ENCODE results near the gene STEAP4. TPM values are rescaled to one million over a fixed set of nuclear protein-coding genes. Genes with fewer than 3 reads are reported as not detected.

STEAP4 gene
- total and polyA plus RNA-seq, 2 of the 13 experiments (the other 11 are each of a cell fraction or from before 2014, with no cell fraction given), result not detected

DNA sequence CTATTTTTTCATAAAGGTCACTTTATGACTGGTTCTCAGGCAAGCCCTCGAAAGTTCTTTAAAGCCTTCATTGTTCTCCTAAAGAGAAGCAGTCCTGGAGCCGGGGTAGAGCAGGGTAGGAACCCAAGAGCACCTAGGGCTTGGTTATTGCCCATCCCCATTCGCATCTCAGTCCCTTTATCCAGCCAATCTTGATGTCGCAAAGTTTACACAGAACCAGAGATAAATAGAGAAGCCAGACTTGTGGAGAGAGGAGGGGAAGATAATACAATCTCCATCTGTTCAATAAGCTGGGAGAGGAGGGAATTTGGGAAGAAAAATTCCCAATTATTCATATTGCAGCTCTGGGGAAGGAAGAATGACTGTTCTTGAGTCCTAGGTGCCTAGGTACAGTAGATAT is 80.5 kb downstream of the STEAP4 start (continued):
- TF ChIP-seq FOXA3 (CRISPR knock-in tag; IDR thresholded peaks at IDR 0.05), result peak; percentile 14; the same call in 1 of the 2 replicates
- TF ChIP-seq ZNF34 (CRISPR knock-in tag; IDR thresholded peaks at IDR 0.05; ENCODE audit: borderline replicate concordance), result no peak
- TF ChIP-seq FOXA1 (IDR thresholded peaks at IDR 0.05), result no peak
- TF ChIP-seq FOXA1 (CRISPR knock-in tag; IDR thresholded peaks at IDR 0.05), result peak; percentile 40; the same call in 1 of the 2 replicates

GRCh38 chr7:88224601-88225275 is 82.0 kb downstream of the STEAP4 start:
- POLR2A ChIA-PET, result no interaction called here
- Histone ChIP-seq H2AFZ (ENCODE audit: low read length) (no peak overlapping the region), H3K9me3 (ENCODE audit: low read length) (no peaks in the 10 kb centered on the region), H3K27ac (ENCODE audit: extremely low read length, insufficient read depth, low read length) (no peak overlapping the region), H3K79me2 (ENCODE audit: insufficient read depth, low read length) (no peaks in the 10 kb centered on the region), H3K27me3 (ENCODE audit: control insufficient read depth in 1 of 2, insufficient read depth in 2 of 2, low read length in 2 of 2) (peaks cover 0 to 32% of the 10 kb centered on the region in 2 experiments; a peak in 2 of 5 replicates), H3K4me1 (ENCODE audit: insufficient read depth, low read length) (peaks cover 21% of the 10 kb centered on the region), H3K4me2 (ENCODE audit: low read depth, low read length) (no peak overlapping the region), H4K20me1 (ENCODE audit: insufficient read depth, low read length) (no peaks in the 10 kb centered on the region), H3K36me3 (replicated peaks in 1 of 2; ENCODE audit: control insufficient read depth in 1 of 2, insufficient read depth in 2 of 2, low read length in 2 of 2) (no peaks in the 10 kb centered on the region), H3K4me3 (replicated peaks in 1 of 3; ENCODE audit: insufficient read depth in 1 of 3, low read depth in 2 of 3, low read length in 3 of 3) (no peak overlapping the region), H3K9ac (ENCODE audit: insufficient read depth, low read depth, low read length) (no peak overlapping the region)
- no TSS peak for BruUV-seq (replicated peaks)
- WGBS (ENCODE audit: low lambda C conversion rate), result 22% methylated on average over 2 of the region's 2 CpGs
- TF ChIP-seq HHEX (CRISPR knock-in tag; IDR thresholded peaks at IDR 0.05) (no peak), GATAD1 (CRISPR knock-in tag; IDR thresholded peaks at IDR 0.05) (no peak), ZBTB3 (CRISPR knock-in tag; IDR thresholded peaks at IDR 0.05; ENCODE audit: borderline replicate concordance, low read depth) (no peak), RARA (CRISPR knock-in tag; IDR thresholded peaks at IDR 0.05) (no peak), ATF6 (CRISPR knock-in tag; conservative IDR thresholded peaks at IDR 0.05) (no peak)
- in situ Hi-C loops (cut with HindIII; ENCODE audit: extremely low pct_ligation_motif_present, low pct_unique_long_range_greater_than_20kb), result loop anchor here (25.0 kb wide), 1 partner anchor 613 kb away; no protein-coding TSS in a partner anchor
- CTCF ChIA-PET (ENCODE audit: low intra/inter-chr PET ratio, low total read pairs), result no interaction called here
- intact Hi-C loops (cut with micrococcal nuclease; ENCODE audit: unreplicated experiment), result no loop called here
- DNase-seq (ENCODE audit: low spot score), result no peak
- no peak for FAIRE-seq
- no peak for ATAC-seq
